Measurements from ENCODE around the gene NRP1.
A peak's percentile ranks its signal among the peaks of the same experiment; 100 is the strongest.

DNA sequence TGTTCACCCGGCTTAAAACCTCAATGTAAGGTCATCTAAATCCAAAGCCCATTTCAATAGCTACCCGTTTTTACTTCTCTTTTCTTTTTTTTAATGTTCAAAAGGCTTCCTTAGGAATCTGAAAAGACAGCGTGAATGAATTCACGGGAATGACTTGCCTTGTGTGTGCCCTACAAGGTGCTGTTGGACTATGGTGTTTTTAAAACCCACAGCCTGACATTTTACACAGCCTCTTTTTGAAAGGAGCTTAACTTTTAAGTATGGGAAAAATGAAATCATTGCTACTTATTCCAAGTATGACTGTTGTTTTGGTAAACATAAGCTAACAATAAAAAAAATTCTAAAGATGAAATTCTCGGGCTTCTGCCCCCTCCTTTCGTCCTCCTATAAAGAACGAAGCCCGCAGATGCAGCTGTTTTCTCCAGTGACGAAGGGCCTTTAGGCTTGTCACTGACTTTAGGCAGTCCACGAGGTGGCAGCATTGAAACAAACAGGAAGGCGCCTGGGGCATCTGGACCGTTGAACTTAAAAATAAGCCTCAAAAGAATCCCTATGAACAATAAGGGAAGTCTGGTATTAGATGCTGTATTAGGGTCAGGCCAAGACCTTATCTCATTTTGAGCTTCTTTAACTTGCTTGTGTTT is 141.3 kb downstream of the NRP1 start:
- TF ChIP-seq GABPA (IDR thresholded peaks at IDR 0.05 in 1 of 2, conservative IDR thresholded peaks at IDR 0.05 in 1 of 2): no peak
- peak; percentile 70 for TF ChIP-seq CTCF (IDR thresholded peaks at IDR 0.05; ENCODE audit: low read depth, low read length, missing input control)
- peak; percentile 93 to 94 for TF ChIP-seq RAD21 (IDR thresholded peaks at IDR 0.05)
- no peak for TF ChIP-seq REST (IDR thresholded peaks at IDR 0.05)
- TF ChIP-seq, protein P1, sequence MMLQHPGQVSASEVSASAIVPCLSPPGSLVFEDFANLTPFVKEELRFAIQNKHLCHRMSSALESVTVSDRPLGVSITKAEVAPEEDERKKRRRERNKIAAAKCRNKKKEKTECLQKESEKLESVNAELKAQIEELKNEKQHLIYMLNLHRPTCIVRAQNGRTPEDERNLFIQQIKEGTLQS (IDR thresholded peaks at IDR 0.05): no peak
- TF ChIP-seq JUND (IDR thresholded peaks at IDR 0.05): no peak
- no peak for TF ChIP-seq TAF1 (conservative IDR thresholded peaks at IDR 0.05)
- TF ChIP-seq, protein P2, sequence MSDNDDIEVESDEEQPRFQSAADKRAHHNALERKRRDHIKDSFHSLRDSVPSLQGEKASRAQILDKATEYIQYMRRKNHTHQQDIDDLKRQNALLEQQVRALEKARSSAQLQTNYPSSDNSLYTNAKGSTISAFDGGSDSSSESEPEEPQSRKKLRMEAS (IDR thresholded peaks at IDR 0.05): no peak
- TF ChIP-seq YY1 (IDR thresholded peaks at IDR 0.05): peak; percentile 13
- TF ChIP-seq SP1 (IDR thresholded peaks at IDR 0.05): peak; percentile 22
